Fibroblast of lung (primary cell): ENCODE measurements around the gene CLIC4. TPM values are rescaled to one million over a fixed set of nuclear protein-coding genes. Genes with fewer than 3 reads are reported as not detected.
A peak's percentile ranks its signal among the peaks of the same experiment; 100 is the strongest.

Experiments
- DNase-seq, 2 donors: peaks; one replicate each; pipeline versions ENCODE4 v3.0.0 to v3.0.0-alpha.2; 2010; ENCODE audit warnings: low read depth in 2 of 2
- H2AFZ ChIP-seq: 2 replicates; pipeline ENCODE4 v1.5.1; 2012; ENCODE audit warnings: low read length, control low read depth, inconsistent platforms
- H3K27ac ChIP-seq: 2 replicates; pipeline ENCODE4 v1.5.1; 2011; ENCODE audit warnings: low read length, control low read depth; ENCODE audit not compliant: insufficient read depth
- H3K27me3 ChIP-seq: 2 replicates; pipeline ENCODE4 v1.5.1; 2011; ENCODE audit warnings: mild to moderate bottlenecking, low read length; ENCODE audit not compliant: control insufficient read depth, insufficient read depth
- H3K36me3 ChIP-seq: 2 replicates; pipeline ENCODE4 v1.5.1; 2011; ENCODE audit warnings: low read length; ENCODE audit not compliant: control insufficient read depth, insufficient read depth
- H3K4me1 ChIP-seq: 2 replicates; pipeline ENCODE4 v1.5.1; 2011; ENCODE audit warnings: low read length; ENCODE audit not compliant: control insufficient read depth, insufficient read depth; ENCODE audit errors: extremely low read depth
- H3K4me2 ChIP-seq: 2 replicates; pipeline ENCODE4 v1.5.1; 2011; ENCODE audit warnings: low read length, control low read depth; ENCODE audit not compliant: insufficient read depth; ENCODE audit errors: extremely low read depth
- H3K4me3 ChIP-seq, 4 experiments: fragments of 200-600 bp in 1 of 4; sonication (generic) in 1 of 4; replicated peaks in 1 of 4; 2 replicates each; pipeline ENCODE4 v1.5.1; 2011 to 2016; ENCODE audit warnings: low read length in 4 of 4, low read depth in 3 of 4, mild to moderate bottlenecking in 3 of 4, control low read depth in 2 of 4, inconsistent platforms in 1 of 4, mixed read lengths in 1 of 4; ENCODE audit not compliant: insufficient read depth in 1 of 4; ENCODE audit errors: control extremely low read depth in 1 of 4
- H3K79me2 ChIP-seq: 2 replicates; pipeline ENCODE4 v1.5.1; 2012; ENCODE audit warnings: mild to moderate bottlenecking, low read length, inconsistent platforms; ENCODE audit not compliant: control insufficient read depth, insufficient read depth
- H3K9ac ChIP-seq: 2 replicates; pipeline ENCODE4 v1.5.1; 2011; ENCODE audit warnings: mild to moderate bottlenecking, low read length, control low read depth; ENCODE audit not compliant: insufficient read depth
- H3K9me3 ChIP-seq: 2 replicates; pipeline ENCODE4 v1.5.1; 2012; ENCODE audit warnings: low read depth, low read length; ENCODE audit not compliant: control insufficient read depth, insufficient read depth
- H4K20me1 ChIP-seq: 2 replicates; pipeline ENCODE4 v1.5.1; 2011; ENCODE audit warnings: low read length; ENCODE audit not compliant: control insufficient read depth, insufficient read depth; ENCODE audit errors: extremely low read depth
- EZH2 ChIP-seq: IDR thresholded peaks from 2 replicates; pipeline ENCODE4 v1.5.1; 2012; ENCODE audit warnings: low read length, control low read depth, mild to moderate bottlenecking; ENCODE audit errors: missing control alignments
- polyA plus RNA-seq, 2 donors: library from polyadenylated mRNA; depleted of rRNA in 1 of 2; stranded (reverse) in 1 of 2; unstranded in 1 of 2; fragments of >200 nt; gene quantifications; 2 replicates each; pipeline ENCODE4 v1.2.1, GENCODE V29; 2011 to 2012; ENCODE audit warnings: missing spikeins in 1 of 2
- total RNA-seq: library from RNA; depleted of rRNA; stranded (reverse); fragments of >200 nt; gene quantifications from 2 replicates; pipeline ENCODE4 v1.2.1, GENCODE V29; 2014
- TF ChIP-seq, protein P1 (sequence below), 2 donors: IDR thresholded peaks in 1 of 2; conservative IDR thresholded peaks in 1 of 2; 1 replicate in 1 of 2; 2 replicates in 1 of 2; pipeline ENCODE4 v1.5.1; 2011 to 2012; ENCODE audit warnings: low read length in 2 of 2, control low read depth in 1 of 2, inconsistent platforms in 1 of 2, low read depth in 1 of 2, mild to moderate bottlenecking in 1 of 2

Gene CLIC4
- total and polyA plus RNA-seq, 2 donors (not counting 1 experiment from before 2014, with no cell fraction given): 368 to 494 TPM

- H3K9me3 ChIP-seq: no peaks in the 10 kb centered on the region
- H3K4me1 ChIP-seq: peaks cover 21% of the 10 kb centered on the region
- H4K20me1 ChIP-seq: no peaks in the 10 kb centered on the region
- no peaks in the 10 kb centered on the region for H3K36me3 ChIP-seq
- no peak overlapping the region for H3K9ac ChIP-seq
- no peak overlapping the region for H3K4me2 ChIP-seq
- no peaks in the 10 kb centered on the region for H3K27me3 ChIP-seq
- H2AFZ ChIP-seq: peak overlapping the region; percentile 41
- peak; percentile 76 to 84 for DNase-seq
- H3K4me3 ChIP-seq: no peak overlapping the region
- H3K79me2 ChIP-seq: no peaks in the 10 kb centered on the region
- no peak for TF ChIP-seq EZH2
- TF ChIP-seq, protein P1, sequence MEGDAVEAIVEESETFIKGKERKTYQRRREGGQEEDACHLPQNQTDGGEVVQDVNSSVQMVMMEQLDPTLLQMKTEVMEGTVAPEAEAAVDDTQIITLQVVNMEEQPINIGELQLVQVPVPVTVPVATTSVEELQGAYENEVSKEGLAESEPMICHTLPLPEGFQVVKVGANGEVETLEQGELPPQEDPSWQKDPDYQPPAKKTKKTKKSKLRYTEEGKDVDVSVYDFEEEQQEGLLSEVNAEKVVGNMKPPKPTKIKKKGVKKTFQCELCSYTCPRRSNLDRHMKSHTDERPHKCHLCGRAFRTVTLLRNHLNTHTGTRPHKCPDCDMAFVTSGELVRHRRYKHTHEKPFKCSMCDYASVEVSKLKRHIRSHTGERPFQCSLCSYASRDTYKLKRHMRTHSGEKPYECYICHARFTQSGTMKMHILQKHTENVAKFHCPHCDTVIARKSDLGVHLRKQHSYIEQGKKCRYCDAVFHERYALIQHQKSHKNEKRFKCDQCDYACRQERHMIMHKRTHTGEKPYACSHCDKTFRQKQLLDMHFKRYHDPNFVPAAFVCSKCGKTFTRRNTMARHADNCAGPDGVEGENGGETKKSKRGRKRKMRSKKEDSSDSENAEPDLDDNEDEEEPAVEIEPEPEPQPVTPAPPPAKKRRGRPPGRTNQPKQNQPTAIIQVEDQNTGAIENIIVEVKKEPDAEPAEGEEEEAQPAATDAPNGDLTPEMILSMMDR (conservative IDR thresholded peaks at IDR 0.05 in 1 of 2, IDR thresholded peaks at IDR 0.05 in 1 of 2; ENCODE audit: low read depth in 1 of 2, low read length in 2 of 2): no peak
- peak overlapping the region; percentile 46 for H3K27ac ChIP-seq
Observed at GRCh38 chr1:24724345-24725208, 20.7 kb upstream of the CLIC4 start.

- Histone ChIP-seq H4K20me1 (no peaks in the 10 kb centered on the region), H3K9ac (no peak overlapping the region), H3K79me2 (no peaks in the 10 kb centered on the region), H3K4me3 (no peak overlapping the region), H3K36me3 (no peaks in the 10 kb centered on the region), H3K9me3 (no peaks in the 10 kb centered on the region), H3K27me3 (no peaks in the 10 kb centered on the region), H3K27ac (peak overlapping the region; percentile 46), H3K4me2 (no peak overlapping the region), H3K4me1 (peaks cover 17% of the 10 kb centered on the region), H2AFZ (peak overlapping the region; percentile 41)
- no peak for TF ChIP-seq EZH2
- TF ChIP-seq, protein P1 (conservative IDR thresholded peaks at IDR 0.05 in 1 of 2, IDR thresholded peaks at IDR 0.05 in 1 of 2; ENCODE audit: low read depth in 1 of 2, low read length in 2 of 2): no peak
- peak in 1 of 2 donors; percentile 57 for DNase-seq
Observed at GRCh38 chr1:24725209-24725651, 20.0 kb upstream of the CLIC4 start.

DNA sequence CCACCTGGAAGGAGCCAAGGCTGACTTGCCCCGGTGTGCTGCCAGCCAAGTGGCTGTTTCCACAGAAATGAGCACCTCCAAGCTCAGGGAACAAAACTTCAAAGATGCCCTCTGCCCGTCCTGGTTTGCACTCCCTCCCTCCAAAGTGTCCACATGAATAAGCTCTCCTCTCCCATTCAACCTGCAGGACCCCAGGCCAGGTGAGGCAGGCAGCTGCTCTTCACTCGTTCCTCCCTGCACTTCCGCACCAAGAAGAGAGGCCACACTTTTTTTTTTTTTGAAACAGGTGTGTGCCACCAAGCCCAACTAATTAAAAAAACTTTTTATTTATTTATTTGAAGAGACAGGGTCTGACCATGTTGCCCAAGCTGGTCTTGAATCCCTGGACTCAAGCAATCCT, 18.5 kb upstream of the CLIC4 start:
- no peak overlapping the region for H3K9ac ChIP-seq
- no peaks in the 10 kb centered on the region for H3K27me3 ChIP-seq
- peak overlapping the region; percentile 73 for H3K27ac ChIP-seq
- no peak overlapping the region for H2AFZ ChIP-seq
- H3K4me2 ChIP-seq: no peak overlapping the region
- H3K4me3 ChIP-seq: no peak overlapping the region
- no peaks in the 10 kb centered on the region for H3K9me3 ChIP-seq
- no peaks in the 10 kb centered on the region for H3K36me3 ChIP-seq
- no peaks in the 10 kb centered on the region for H3K79me2 ChIP-seq
- H3K4me1 ChIP-seq: peaks cover 20% of the 10 kb centered on the region
- H4K20me1 ChIP-seq: no peaks in the 10 kb centered on the region
- TF ChIP-seq EZH2: no peak
- TF ChIP-seq, protein P1 (conservative IDR thresholded peaks at IDR 0.05 in 1 of 2, IDR thresholded peaks at IDR 0.05 in 1 of 2; ENCODE audit: low read depth in 1 of 2, low read length in 2 of 2): no peak
- no peak for DNase-seq
